Activated T-cell treated with anti-CD3 and anti-CD28 coated beads, Interleukin-2, amount 50 U/mL, for 4 hours (primary cell): ENCODE measurements around the gene ST7. TPM values are rescaled to one million over a fixed set of nuclear protein-coding genes. Genes with fewer than 3 reads are reported as not detected.
"Not testable (repeated sequence)": the region's sequence is repeated elsewhere in the genome, so short reads cannot be mapped to it uniquely, and the experiment has no call there.

Source experiments
- ATAC-seq, 2 donors: fragments of 200-7000 bp; cut with Tn5 transposase; one replicate each; pipeline ENCODE4 v1.10.0; 2021
- DNase-seq: peaks from one replicate; pipeline ENCODE4 v3.0.0-alpha.2; 2020
- H3K27me3 Mint-ChIP-seq: one replicate; pipeline ENCODE4 v1.8.0; 2021; ENCODE audit warnings: low read depth, mixed read lengths
- H3K36me3 Mint-ChIP-seq: one replicate; pipeline ENCODE4 v1.8.0; 2022; ENCODE audit warnings: mixed read lengths; ENCODE audit not compliant: insufficient read depth
- H3K4me1 Mint-ChIP-seq: one replicate; pipeline ENCODE4 v1.8.0; 2021; ENCODE audit warnings: low read depth, mixed read lengths
- H3K4me3 Mint-ChIP-seq: one replicate; pipeline ENCODE4 v1.8.0; 2021; ENCODE audit warnings: mild to moderate bottlenecking, moderate library complexity, mixed read lengths
- H3K9me3 Mint-ChIP-seq: one replicate; pipeline ENCODE4 v1.8.0; 2021; ENCODE audit warnings: mixed read lengths
- total RNA-seq, 3 donors: library from RNA; stranded (reverse); gene quantifications; one replicate each; pipeline ENCODE4 v1.2.1, GENCODE V29; 2021

Gene ST7
- total RNA-seq, 3 donors from 2014 or later, result 7.7 to 10.5 (median 10.0) TPM

DNA sequence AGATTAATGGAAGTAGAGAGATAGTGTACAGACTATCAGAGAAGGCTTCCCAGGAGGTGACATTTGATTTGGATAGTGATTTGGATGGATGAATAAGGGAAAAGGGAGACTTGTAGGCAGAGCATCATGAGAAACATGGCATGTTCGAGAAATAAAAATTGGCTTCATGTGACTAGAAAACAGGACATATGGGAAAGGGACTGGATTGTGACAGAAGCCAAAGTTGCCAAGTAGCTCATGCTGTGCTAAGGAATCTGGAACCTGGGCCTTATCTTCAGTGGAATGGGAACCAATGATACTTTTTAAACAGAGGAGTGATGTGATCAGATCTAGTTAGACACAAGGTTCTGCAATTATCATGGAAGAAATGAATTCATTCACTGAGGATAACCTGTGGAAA is 168.7 kb downstream of the ST7 start:
- not testable (repeated sequence) for H3K9me3 Mint-ChIP-seq, H3K36me3 Mint-ChIP-seq, H3K4me3 Mint-ChIP-seq, H3K4me1 Mint-ChIP-seq, ATAC-seq, DNase-seq, H3K27me3 Mint-ChIP-seq

DNA sequence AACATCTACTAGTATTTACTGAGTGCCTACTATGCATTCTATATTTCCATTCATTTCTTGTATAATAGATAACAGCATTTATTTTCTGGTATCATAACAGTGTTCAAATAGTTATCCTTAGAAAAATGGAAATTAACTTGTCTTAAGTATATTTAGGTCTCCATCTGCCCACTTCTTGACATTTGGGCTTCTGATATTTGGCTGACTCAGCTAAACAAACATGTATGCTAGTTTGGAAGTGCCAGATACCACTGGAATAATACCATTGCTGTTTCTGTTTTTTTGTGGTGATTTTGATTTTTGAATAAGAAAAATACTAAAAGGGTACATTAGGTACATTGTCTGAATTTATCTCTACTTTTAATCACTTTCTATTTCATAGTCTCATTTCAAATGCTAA is 169.2 kb downstream of the ST7 start:
- Mint-ChIP-seq H3K9me3 (no peaks in the 10 kb centered on the region), H3K36me3 (peaks cover 1% of the 10 kb centered on the region), H3K4me3 (no peak overlapping the region), H3K27me3 (no peaks in the 10 kb centered on the region), H3K4me1 (peaks cover 7% of the 10 kb centered on the region)
- DNase-seq, result no peak
- no peak for ATAC-seq

DNA sequence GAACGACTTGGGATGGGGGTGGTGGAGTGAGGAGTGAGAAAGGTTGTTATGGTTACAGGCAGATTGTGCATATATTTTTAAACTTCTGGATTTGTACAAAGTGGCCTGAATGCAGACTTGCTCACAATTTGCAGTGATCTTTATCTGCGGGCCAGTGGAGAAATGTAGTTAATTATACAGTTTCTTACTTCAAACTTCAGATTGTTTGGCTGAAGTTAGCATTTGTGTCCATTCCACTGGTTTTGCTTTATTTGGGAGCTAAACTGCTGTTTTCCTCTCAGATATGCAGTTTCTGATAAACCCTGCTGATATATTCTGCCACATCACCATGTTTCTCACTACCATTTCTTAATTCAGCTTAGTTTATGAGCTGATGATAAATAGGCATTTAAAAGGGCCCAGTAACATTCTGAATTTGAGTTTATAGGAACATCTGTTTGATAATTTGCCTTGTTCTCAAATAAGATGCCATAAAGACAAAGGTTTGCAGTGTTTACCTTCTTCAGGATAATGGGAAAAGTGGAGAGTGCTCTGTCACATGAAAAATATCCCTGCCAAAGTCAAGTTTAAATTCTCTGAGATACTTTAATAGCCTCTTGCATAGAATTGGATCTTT is 170.1 kb downstream of the ST7 start:
- no peak for DNase-seq
- no peak for ATAC-seq
- Mint-ChIP-seq H3K27me3 (no peaks in the 10 kb centered on the region), H3K36me3 (peaks cover 1% of the 10 kb centered on the region), H3K9me3 (no peaks in the 10 kb centered on the region), H3K4me1 (peaks cover 7% of the 10 kb centered on the region), H3K4me3 (no peak overlapping the region)

DNA sequence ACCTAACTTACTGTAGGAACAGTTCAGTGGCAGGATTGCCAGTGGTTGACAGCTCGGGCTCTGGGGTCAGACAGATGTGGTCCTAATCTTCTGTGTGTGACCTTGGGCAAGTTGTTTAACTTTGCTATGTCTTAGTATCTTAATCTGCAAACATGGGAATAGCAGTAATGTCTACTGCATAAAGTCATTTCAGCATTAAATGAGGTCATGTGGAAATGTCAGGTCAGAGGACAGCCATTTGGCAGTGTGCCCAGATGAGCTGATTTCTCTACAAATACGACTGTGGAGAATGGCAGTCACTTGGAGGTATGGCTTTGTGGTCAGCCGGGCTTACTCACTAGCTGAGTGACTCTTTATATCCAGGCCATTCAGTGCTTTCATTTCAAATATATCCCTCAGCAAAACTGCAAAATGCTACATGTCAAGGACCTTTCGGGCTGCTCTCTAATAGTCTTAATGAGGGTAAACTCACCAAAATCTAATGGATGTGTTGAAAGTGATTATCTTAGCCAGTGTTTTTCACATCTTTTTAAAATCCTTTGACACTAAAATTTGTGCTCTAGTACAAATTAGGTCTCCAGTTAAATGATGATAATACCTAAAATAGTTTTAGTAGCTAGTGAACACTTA is 171.4 kb downstream of the ST7 start:
- H3K27me3 Mint-ChIP-seq, result no peaks in the 10 kb centered on the region
- H3K36me3 Mint-ChIP-seq, result peaks cover 1% of the 10 kb centered on the region
- H3K4me3 Mint-ChIP-seq, result no peak overlapping the region

DNA sequence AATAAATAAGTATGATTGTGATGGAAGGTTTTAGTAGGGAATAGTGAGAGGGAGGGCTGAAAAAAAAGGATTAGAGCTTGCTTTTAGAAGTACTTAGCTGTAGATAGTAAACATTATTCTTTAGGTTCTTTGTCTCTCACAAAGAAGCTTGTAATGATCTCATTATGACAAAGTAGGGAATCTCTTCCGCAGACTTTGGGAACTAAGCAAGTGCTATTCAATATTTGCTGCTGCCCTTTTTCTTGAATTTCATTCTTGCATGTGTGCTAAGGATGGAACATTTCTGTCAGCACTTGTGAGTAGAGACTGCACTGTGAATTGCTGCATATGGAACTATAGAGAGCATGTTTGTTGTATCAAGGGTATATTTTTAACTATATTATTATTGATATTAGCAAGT is 173.4 kb downstream of the ST7 start:
- DNase-seq (no peak), ATAC-seq (no peak)
- Mint-ChIP-seq H3K27me3 (no peaks in the 10 kb centered on the region), H3K4me3 (no peak overlapping the region), H3K36me3 (peaks cover under 1% of the 10 kb centered on the region), H3K4me1 (peaks cover 7% of the 10 kb centered on the region), H3K9me3 (no peaks in the 10 kb centered on the region)

More for the DNA sequence above, 171.4 kb downstream of the ST7 start:
- no peaks in the 10 kb centered on the region for H3K9me3 Mint-ChIP-seq
- peak; percentile 95 to 97 for ATAC-seq
- DNase-seq, result peak; percentile 42
- H3K4me1 Mint-ChIP-seq, result peaks cover 7% of the 10 kb centered on the region

DNA sequence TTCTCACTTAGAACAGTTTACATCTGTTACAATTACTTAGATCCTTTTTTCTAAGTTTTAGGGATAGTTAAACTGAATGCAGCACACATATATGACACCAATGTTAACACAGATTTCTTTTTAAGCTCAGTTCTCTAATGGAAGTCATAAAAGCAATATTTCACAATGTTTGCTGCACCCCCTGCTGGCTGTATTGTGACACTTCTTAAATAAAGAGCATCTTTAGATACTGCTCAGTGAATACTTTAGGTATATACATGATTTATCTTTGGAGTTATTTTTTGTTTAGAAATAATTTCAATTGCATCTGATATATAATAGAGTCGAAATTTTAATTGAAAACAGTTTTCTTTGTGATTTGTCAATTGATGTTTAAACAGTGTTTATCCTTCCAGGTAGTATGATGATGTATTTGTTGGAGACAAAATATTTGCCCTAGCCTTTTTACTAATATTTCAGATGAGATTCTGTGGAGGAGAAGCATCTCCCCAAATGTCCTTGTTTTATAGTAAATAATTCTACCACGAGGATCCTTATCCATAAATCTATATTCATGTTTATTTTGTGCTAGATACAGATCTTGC is 174.4 kb downstream of the ST7 start:
- Mint-ChIP-seq H3K9me3 (no peaks in the 10 kb centered on the region), H3K27me3 (no peaks in the 10 kb centered on the region), H3K36me3 (peaks cover 5% of the 10 kb centered on the region), H3K4me1 (peaks cover 9% of the 10 kb centered on the region), H3K4me3 (no peak overlapping the region)
- DNase-seq, result peak; percentile 46
- no peak for ATAC-seq

DNA sequence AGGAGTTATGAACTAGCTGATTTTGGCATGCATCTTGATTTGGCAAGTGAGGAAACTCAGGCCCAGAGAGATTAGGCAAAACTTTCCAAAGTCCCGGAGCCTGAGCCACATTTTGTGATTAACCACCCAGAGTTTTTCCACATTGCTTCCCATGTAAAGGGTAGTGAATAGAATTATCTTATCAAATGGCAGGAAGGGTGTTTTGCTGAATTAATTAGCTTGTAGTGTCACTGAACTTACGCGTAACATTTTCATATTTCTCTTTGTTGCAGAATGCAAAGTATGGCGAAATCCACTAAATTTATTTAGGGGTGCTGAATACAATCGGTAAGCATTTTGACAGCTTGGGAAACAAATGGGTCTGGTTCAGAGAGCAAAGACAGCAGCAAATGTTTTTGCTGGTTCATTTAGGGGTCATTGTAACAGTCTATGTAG is 176.2 kb downstream of the ST7 start:
- H3K4me1 Mint-ChIP-seq, result peaks cover 8% of the 10 kb centered on the region
- no peaks in the 10 kb centered on the region for H3K27me3 Mint-ChIP-seq
- H3K36me3 Mint-ChIP-seq, result peaks cover 12% of the 10 kb centered on the region
- no peak overlapping the region for H3K4me3 Mint-ChIP-seq
- H3K9me3 Mint-ChIP-seq, result no peaks in the 10 kb centered on the region
- DNase-seq (no peak), ATAC-seq (no peak)

DNA sequence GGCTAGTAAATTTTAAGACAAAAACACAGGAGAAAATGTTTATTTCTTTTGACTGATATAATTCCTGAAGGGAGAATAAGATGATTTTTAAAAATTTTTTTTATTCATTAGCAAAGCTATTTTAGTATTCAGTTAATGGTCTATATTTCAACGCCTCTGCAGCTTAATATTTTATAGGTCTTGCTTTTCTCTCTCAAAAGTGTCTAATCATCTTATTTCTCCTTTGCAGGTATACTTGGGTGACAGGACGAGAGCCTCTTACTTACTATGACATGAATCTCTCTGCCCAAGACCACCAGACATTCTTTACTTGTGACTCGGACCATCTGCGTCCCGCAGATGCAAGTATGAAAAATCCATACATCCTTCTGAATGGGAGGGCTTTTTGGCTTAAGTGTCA is 177.0 kb downstream of the ST7 start:
- no peak overlapping the region for H3K4me3 Mint-ChIP-seq
- DNase-seq (no peak), ATAC-seq (no peak)
- peaks cover 5% of the 10 kb centered on the region for H3K4me1 Mint-ChIP-seq
- no peaks in the 10 kb centered on the region for H3K9me3 Mint-ChIP-seq
- no peaks in the 10 kb centered on the region for H3K27me3 Mint-ChIP-seq
- peaks cover 12% of the 10 kb centered on the region for H3K36me3 Mint-ChIP-seq

DNA sequence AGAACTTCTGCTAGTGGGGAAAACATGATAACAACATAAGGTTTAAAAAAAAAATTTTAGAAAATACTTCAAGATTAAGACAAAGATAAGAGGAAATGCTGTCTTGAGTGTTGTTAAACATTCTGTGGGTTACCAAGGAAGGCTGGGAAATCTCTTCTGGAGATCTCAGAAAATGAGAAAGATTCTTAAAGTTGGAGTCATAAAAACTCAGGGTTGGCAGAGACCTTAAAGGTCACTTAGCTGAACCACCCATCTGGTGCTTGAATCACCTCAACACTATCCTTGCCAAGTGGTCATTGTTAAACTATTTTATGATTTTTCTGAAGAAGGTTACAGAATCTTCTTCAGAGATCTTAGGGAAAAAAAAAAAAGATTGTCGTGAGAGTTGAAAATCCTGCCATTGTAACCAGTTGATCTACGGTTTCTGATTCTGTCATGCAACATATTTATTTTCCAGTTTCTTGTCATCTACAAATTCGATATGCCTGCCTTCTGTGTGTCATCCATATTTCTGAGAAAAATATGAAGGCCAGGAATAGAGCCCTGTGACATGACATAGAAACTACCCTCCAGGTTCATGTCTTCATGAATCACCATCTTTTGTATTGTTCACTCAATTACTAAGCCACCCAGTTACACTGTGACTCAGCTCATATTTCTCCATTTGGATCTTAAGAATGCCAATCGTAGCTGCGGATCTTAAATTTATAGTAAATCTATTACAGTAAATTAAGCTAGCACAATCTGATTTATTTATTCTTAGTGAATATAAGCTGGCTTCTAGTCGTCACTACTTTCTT is 179.2 kb downstream of the ST7 start:
- H3K4me3 Mint-ChIP-seq, result no peak overlapping the region
- no peaks in the 10 kb centered on the region for H3K9me3 Mint-ChIP-seq
- peaks cover 12% of the 10 kb centered on the region for H3K36me3 Mint-ChIP-seq
- no peak for DNase-seq
- ATAC-seq, result peak; percentile 69 to 81
- H3K27me3 Mint-ChIP-seq, result no peaks in the 10 kb centered on the region
- H3K4me1 Mint-ChIP-seq, result peaks cover 5% of the 10 kb centered on the region

DNA sequence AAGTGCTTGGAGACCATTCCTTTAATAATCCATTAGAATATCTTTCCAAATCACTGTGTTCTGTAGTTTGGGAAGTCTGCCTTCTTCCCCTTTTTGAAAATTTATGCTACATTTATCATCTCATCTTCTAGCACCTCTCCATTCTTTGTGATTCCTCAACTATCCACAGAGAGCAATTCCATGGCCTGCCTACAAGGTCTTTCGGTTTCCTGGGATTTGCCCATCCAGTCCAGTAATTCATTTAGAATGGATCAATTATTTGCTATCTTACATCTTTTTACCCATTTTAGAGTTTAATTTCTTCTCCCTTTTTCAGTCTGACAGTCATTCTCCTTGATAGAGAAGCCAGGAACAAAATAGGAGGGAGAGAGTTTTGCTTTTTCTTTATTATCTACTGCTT is 179.8 kb downstream of the ST7 start:
- peaks cover 12% of the 10 kb centered on the region for H3K36me3 Mint-ChIP-seq
- ATAC-seq, result no peak
- H3K4me1 Mint-ChIP-seq, result peaks cover 5% of the 10 kb centered on the region
- DNase-seq, result no peak
- H3K9me3 Mint-ChIP-seq, result no peaks in the 10 kb centered on the region
- no peak overlapping the region for H3K4me3 Mint-ChIP-seq
- no peaks in the 10 kb centered on the region for H3K27me3 Mint-ChIP-seq

DNA sequence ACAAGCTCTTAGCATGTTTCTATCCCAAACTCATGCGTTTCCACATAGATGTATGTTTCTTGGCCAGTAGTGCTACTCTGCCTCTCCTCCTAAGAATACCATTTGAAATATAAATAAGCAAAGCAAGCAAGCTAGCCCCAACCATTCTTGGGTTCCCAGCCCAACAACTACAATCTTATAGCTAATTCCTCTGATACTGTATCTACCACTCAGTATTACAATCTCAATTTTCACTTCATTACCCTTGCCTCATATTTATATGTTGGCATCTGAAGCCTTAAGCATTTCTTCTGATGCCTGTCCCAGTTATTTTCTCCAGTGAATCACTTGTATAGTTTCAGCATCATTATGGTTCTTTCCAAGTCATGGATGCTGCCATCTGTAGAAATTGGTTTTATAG is 181.1 kb downstream of the ST7 start:
- Mint-ChIP-seq H3K4me3 (no peak overlapping the region), H3K9me3 (no peaks in the 10 kb centered on the region)
- ATAC-seq, result no peak

DNA sequence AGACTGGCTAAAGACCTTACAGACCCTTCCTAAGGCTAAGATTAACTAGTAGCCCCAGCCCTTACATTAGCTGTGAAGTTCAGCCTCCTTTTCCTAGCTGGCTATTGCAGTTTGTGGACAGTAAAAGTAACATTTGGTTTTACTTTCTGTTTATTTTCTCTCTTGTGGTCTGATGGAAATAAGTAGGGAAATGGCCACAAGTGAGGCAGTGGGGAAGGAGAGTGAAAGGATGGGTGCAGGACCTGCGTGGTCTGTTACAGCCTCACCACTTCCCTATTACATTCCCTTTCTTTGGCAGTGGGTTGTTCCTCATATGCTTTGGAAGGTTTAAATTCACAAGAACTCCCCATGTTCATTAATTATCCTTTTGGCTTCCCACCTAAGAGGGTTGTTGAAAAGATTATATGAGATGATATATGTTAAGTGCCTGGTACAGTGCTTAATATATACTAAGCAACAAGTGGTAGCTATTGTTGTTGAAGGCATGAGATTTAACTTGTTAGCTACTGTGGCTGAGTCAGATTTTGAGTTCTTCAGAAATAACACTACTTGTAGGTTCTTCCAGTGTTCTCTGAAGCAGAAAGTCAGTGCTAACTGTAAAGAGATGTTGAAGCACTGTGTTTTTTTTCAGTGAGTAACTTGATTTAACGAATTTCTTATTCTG is 181.7 kb downstream of the ST7 start:
- peaks cover 5% of the 10 kb centered on the region for H3K4me1 Mint-ChIP-seq
- peaks cover 18% of the 10 kb centered on the region for H3K36me3 Mint-ChIP-seq
- no peak for ATAC-seq
- no peak overlapping the region for H3K4me3 Mint-ChIP-seq
- no peaks in the 10 kb centered on the region for H3K27me3 Mint-ChIP-seq
- no peak for DNase-seq
- no peaks in the 10 kb centered on the region for H3K9me3 Mint-ChIP-seq

More for the DNA sequence above, 181.1 kb downstream of the ST7 start:
- Mint-ChIP-seq H3K36me3 (peaks cover 14% of the 10 kb centered on the region), H3K4me1 (peaks cover 5% of the 10 kb centered on the region), H3K27me3 (no peaks in the 10 kb centered on the region)
- DNase-seq, result no peak

DNA sequence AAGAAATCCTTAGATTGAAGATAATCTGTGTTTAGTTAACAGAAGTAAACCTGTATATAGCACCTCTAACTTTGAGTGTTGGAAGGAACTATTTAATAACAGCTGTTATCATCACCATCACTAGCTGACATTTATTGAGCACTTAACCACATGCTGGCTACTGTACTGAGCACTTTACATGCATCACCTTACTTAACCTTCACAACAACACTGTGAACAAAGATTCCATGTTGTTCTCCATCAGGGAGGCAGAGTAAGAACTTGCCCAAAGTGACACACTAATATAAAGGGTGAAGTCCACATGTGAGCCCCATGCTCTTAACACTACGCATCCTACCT is 182.2 kb downstream of the ST7 start:
- Mint-ChIP-seq H3K27me3 (no peaks in the 10 kb centered on the region), H3K4me3 (no peak overlapping the region), H3K9me3 (no peaks in the 10 kb centered on the region), H3K4me1 (peaks cover 5% of the 10 kb centered on the region), H3K36me3 (peaks cover 22% of the 10 kb centered on the region)
- DNase-seq (no peak), ATAC-seq (no peak)

DNA sequence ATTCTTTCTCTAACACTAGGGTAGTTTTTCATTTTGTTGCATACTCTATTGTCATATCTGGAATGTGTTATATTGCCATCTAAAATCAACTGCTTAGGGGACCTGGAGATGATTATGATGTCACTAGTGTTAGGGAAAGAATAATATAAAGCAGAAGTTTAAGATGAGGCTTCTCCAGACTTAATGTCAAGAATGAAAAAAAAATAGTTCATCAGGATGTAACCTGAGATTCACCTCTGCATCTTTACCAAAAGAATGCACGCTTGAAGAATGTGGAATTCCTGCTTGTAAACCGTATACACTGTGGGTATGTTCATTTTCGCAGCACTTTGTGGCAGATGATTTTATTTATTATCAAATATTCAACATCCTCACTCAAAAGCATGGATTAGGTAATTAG is 184.6 kb downstream of the ST7 start:
- Mint-ChIP-seq H3K27me3 (no peaks in the 10 kb centered on the region), H3K9me3 (no peaks in the 10 kb centered on the region), H3K36me3 (peaks cover 20% of the 10 kb centered on the region), H3K4me1 (peaks cover 3% of the 10 kb centered on the region), H3K4me3 (no peak overlapping the region)
- ATAC-seq, result no peak
- no peak for DNase-seq
